Activated naive CD8-positive, alpha-beta T cell treated with anti-CD3 and anti-CD28 coated beads for 36 hours (primary cell): ENCODE results near the gene TBC1D22A. TPM values are rescaled to one million over a fixed set of nuclear protein-coding genes. Genes with fewer than 3 reads are reported as not detected.
"Not testable (repeated sequence)": the region's sequence is repeated elsewhere in the genome, so short reads cannot be mapped to it uniquely, and the experiment has no call there.

Experiments
- DNase-seq: peaks from one replicate; pipeline ENCODE4 v3.0.0; 2021
- H3K27ac Mint-ChIP-seq: one replicate; pipeline ENCODE4 v1.8.0; 2022; ENCODE audit warnings: mild to moderate bottlenecking, moderate library complexity, mixed read lengths
- H3K27me3 Mint-ChIP-seq: one replicate; pipeline ENCODE4 v1.8.0; 2022; ENCODE audit warnings: mild to moderate bottlenecking, mixed read lengths
- H3K36me3 Mint-ChIP-seq: one replicate; pipeline ENCODE4 v1.8.0; 2021; ENCODE audit warnings: mild to moderate bottlenecking, mixed read lengths
- H3K4me1 Mint-ChIP-seq: one replicate; pipeline ENCODE4 v1.8.0; 2021; ENCODE audit warnings: mixed read lengths
- H3K4me3 Mint-ChIP-seq: one replicate; pipeline ENCODE4 v1.8.0; 2022; ENCODE audit warnings: mild to moderate bottlenecking, moderate library complexity, mixed read lengths
- H3K9me3 Mint-ChIP-seq: one replicate; pipeline ENCODE4 v1.8.0; 2022; ENCODE audit warnings: mixed read lengths
- total RNA-seq, 2 experiments: library from RNA; stranded (reverse); gene quantifications; one replicate each; pipeline ENCODE4 v1.2.3, GENCODE V29; 2021

The TBC1D22A gene
- total RNA-seq, 2 experiments from 2014 or later: 42.1 to 42.4 TPM

DNA sequence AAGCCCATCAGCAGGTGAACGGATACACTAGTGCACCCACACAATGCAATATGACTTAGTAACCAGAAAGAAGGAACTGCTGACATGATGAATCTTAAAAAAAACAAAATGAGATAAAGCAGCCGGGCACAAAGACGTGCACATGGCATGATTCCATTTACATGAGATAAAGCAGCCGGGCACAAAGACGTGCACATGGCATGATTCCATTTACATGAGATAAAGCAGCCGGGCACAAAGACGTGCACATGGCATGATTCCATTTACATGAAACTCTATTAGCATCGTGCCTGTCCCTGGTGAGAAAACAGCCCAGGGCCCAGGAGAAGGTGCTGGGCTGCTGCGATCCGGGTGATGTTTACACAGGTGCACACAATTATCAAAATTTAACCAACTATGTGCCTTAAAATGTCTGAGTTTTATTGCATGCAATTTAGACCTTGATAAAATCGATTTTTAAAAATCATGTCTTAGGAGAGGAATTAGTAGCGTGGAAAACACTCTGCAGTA lies 28.2 kb upstream of the TBC1D22A start:
- not testable (repeated sequence) for H3K27me3 Mint-ChIP-seq, H3K9me3 Mint-ChIP-seq, DNase-seq
- H3K4me1 Mint-ChIP-seq: peaks cover 62% of the 10 kb centered on the region
- peak overlapping the region; percentile 51 for H3K27ac Mint-ChIP-seq
- H3K36me3 Mint-ChIP-seq: peaks cover 12% of the 10 kb centered on the region
- peak overlapping the region; percentile 100 for H3K4me3 Mint-ChIP-seq

DNA sequence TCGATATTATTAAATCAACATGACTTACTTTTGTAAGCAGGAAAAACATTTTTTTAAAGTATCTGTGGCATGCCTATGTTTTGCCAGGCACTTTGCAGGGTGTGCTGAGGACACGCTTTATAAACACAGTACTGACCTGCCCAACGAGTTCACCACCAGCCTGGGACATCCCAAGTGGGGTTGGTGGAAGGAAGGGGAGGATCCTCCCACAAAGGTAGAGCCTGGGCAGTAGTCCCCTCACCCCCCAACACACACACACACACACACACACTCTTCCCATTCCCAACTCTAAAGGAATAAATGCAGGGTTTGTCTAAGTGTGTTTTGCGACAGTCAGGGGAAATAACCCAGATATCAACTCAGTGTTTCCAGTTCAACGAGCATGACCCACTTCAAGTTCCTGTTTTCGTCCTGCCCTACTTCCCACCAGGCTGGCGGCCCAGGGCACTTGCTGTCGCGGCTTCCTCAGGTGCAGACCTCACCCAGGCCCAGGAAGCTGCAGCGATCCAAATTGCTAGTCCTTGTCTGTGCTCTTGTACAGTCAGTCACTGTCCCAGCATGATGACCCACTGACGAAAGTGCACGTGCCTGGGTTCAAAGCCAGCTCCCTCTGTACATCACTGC lies 27.5 kb upstream of the TBC1D22A start:
- Mint-ChIP-seq H3K4me3 (peak overlapping the region; percentile 100), H3K27me3 (no peaks in the 10 kb centered on the region), H3K9me3 (no peaks in the 10 kb centered on the region), H3K4me1 (peaks cover 60% of the 10 kb centered on the region), H3K36me3 (peaks cover 12% of the 10 kb centered on the region), H3K27ac (peak overlapping the region; percentile 92)
- DNase-seq: peak; percentile 33

DNA sequence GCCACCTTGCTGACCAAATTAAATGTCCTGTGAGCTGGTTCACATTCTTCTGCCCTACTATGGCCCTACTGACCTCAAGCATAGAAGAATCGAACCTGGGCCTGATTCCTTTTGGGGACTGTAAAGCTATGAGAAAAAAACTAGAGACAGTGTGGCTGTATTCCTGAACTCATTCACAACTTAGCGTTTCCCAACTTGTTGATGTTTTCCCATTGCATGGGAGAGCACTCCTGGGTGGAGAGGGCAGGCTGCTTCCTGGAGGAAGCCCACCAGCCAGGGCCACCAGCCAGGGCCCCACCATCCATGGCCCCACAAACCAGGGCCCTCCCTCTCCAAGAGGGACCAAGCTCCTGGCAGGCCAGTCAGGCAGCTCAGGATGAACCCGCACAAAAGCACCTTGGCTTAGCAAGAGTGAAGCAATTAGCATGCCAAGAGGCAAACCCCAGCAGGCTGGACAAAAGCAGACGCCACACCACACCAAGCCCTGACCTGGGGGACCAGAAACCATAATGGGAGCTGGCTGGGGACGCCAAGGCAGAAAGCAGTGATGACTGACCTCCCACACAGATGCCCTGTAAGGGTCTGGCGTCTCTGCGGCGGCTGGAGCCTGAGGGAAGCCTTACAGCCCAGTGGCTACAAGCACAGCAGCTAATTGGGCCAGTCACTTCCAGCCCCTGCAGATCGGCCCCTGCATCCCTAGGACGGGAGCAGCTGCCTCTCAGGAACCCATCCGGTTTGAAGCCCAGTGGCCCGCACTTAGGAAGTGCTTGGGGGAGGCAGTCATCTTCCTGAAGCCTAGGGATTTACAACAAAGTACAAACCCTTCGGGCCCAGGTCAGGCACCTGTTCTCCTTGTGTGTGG lies 26.5 kb upstream of the TBC1D22A start:
- H3K9me3 Mint-ChIP-seq: no peaks in the 10 kb centered on the region
- peaks cover 12% of the 10 kb centered on the region for H3K36me3 Mint-ChIP-seq
- H3K4me3 Mint-ChIP-seq: peak overlapping the region; percentile 100
- no peak for DNase-seq
- peak overlapping the region; percentile 94 for H3K27ac Mint-ChIP-seq
- H3K4me1 Mint-ChIP-seq: peaks cover 53% of the 10 kb centered on the region
- H3K27me3 Mint-ChIP-seq: no peaks in the 10 kb centered on the region

DNA sequence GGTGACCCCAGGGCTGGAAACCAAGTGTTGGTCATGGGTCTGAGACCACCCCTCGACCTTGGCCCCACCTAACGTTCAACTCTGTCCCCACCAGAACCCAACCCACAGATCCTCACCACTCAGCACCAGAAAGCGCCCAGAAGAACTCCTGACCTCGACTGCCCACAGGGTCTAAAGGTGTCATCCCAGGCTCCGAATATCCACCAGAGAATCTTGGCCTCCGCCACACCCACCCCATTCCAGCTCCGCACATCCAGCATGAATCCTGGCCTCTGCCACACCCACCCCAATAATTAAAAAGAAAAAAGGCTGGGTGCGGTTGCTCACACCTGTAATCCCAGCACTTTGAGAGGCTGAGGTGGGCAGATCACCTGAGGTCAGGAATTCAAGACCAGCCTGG lies 25.7 kb upstream of the TBC1D22A start:
- Mint-ChIP-seq H3K27ac (peak overlapping the region; percentile 94), H3K36me3 (peaks cover 9% of the 10 kb centered on the region), H3K4me3 (peak overlapping the region; percentile 100), H3K9me3 (no peaks in the 10 kb centered on the region), H3K27me3 (no peaks in the 10 kb centered on the region), H3K4me1 (peaks cover 46% of the 10 kb centered on the region)
- no peak for DNase-seq

DNA sequence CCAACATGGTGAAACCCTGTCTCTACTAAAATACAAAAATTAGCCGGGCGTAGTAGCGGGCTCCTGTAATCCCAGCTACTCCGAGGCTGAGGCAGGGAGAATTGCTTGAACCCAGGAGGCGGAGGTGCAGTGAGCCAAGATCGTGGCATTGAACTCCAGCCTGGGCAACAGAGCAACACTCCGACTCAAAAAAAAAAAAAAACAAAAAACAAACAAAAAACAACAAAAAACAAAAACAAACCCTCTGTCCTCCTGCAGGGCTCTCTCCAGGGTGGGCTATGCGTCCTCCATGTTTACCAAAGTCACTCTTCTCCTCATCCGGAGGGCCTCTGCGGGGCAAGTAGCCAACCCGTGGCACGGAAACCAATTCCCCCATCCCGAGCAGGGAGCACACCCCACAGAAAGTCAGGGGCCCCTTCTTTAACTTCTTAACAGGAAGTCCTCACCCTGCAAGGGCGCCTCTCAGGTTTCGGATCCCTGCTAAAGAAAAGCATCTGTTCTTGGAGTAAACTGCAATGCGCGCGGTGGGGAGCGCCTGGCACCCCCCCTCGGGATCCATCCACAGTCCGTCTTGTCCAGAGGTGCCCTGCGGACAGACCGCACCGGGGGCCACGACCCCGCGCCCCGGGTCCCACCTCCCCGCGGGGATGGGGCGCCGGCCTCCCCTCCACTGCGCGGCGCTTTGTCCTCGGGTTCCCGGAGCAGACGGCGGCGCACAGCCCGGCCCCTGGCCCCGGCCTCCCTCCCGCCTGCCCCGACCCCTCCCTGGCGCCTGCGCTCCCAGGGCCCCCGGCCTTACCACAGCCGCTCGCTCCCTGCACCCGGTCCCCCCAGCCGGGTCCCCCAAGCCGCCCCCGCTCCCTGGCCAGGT lies 25.1 kb upstream of the TBC1D22A start:
- peak; percentile 47 for DNase-seq
- H3K27ac Mint-ChIP-seq: peak overlapping the region; percentile 94
- H3K36me3 Mint-ChIP-seq: peaks cover 6% of the 10 kb centered on the region
- H3K4me3 Mint-ChIP-seq: peak overlapping the region; percentile 100
- peaks cover 43% of the 10 kb centered on the region for H3K4me1 Mint-ChIP-seq
- H3K27me3 Mint-ChIP-seq: no peaks in the 10 kb centered on the region
- H3K9me3 Mint-ChIP-seq: no peaks in the 10 kb centered on the region

GRCh38 chr22:46737976-46738646 lies 24.3 kb upstream of the TBC1D22A start, which contains the start of gene CERK:
Gene CERK (minus strand): TSS chr22:46738252. CDS start chr22:46738148, 104 bp downstream.
- H3K36me3 Mint-ChIP-seq: peaks cover 6% of the 10 kb centered on the region
- H3K4me3 Mint-ChIP-seq: peak within 1 kb of the TSS; percentile 100
- H3K4me1 Mint-ChIP-seq: peaks cover 38% of the 10 kb centered on the region
- H3K27me3 Mint-ChIP-seq: no peaks in the 10 kb centered on the region
- DNase-seq: peak; percentile 52
- H3K27ac Mint-ChIP-seq: peak within 1 kb of the TSS; percentile 94
- peaks cover 6% of the 10 kb centered on the region for H3K9me3 Mint-ChIP-seq

DNA sequence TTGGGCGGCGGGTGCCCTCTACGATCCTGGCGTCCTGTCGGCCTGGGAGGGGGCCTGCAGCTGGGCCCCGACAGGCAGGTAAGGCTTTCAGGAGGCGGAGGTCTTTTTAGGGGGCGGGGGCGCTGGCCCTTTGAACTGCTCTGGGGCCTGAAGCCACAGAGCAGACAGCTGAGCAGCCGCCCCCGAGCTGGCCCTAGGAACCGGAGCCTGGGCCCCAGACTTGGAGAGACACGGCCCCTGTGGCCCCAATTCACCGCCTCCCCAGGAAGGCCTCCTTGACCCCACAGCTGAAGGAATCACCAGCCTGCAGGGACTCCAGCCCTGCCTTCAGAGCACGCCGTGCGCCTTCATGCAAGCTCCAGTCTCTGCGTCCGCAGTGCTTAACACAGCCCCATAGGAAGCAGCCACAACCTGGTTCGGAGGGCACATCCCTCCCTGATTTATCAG lies 23.8 kb upstream of the TBC1D22A start:
- peak overlapping the region; percentile 65 for H3K27ac Mint-ChIP-seq
- H3K36me3 Mint-ChIP-seq: peaks cover 6% of the 10 kb centered on the region
- peak overlapping the region; percentile 78 for H3K4me3 Mint-ChIP-seq
- no peak for DNase-seq
- peaks cover 37% of the 10 kb centered on the region for H3K4me1 Mint-ChIP-seq
- no peaks in the 10 kb centered on the region for H3K27me3 Mint-ChIP-seq
- H3K9me3 Mint-ChIP-seq: peaks cover 7% of the 10 kb centered on the region

GRCh38 chr22:46739094-46739870 lies 23.2 kb upstream of the TBC1D22A start:
- peaks cover 35% of the 10 kb centered on the region for H3K4me1 Mint-ChIP-seq
- DNase-seq: peak; percentile 31

GRCh38 chr22:46740910-46741780 lies 21.3 kb upstream of the TBC1D22A start:
- Mint-ChIP-seq H3K27me3 (no peaks in the 10 kb centered on the region), H3K4me1 (peaks cover 17% of the 10 kb centered on the region), H3K9me3 (peaks cover 7% of the 10 kb centered on the region), H3K36me3 (peaks cover 6% of the 10 kb centered on the region), H3K4me3 (no peak overlapping the region), H3K27ac (no peak overlapping the region)
- DNase-seq: no peak

More at GRCh38 chr22:46739094-46739870, 23.2 kb upstream of the TBC1D22A start:
- Mint-ChIP-seq H3K27ac (peak overlapping the region; percentile 65), H3K36me3 (peaks cover 6% of the 10 kb centered on the region), H3K4me3 (peak overlapping the region; percentile 78), H3K27me3 (no peaks in the 10 kb centered on the region), H3K9me3 (peaks cover 7% of the 10 kb centered on the region)

DNA sequence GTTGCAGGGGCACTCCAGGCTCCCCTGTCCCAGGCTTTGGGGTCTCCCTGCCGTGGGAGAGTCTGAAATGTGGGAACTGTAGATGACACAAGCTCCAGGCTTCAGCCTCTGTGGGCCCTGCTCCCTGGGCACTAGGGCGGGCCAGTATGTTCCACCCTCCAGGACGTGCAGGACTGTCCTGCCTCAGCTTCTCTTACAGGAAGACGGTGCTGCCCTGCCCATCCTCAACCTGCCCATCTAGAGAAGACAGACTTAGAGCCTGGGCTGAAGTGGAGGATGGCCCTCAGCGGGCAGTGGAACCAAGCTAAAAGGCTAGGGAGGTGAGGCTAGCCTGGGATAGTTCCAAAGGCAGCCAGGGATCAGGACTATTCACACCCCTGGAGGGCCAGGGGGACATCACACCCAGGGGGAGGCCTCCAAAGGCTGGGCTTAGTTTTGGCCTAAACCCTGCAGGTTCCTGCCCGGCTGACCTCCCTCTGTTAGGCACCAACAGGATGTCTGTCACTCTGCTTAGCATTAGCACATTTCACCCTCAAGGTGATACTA lies 20.4 kb upstream of the TBC1D22A start:
- peaks cover 2% of the 10 kb centered on the region for H3K36me3 Mint-ChIP-seq
- DNase-seq: no peak
- H3K9me3 Mint-ChIP-seq: peaks cover 7% of the 10 kb centered on the region
- no peak overlapping the region for H3K27ac Mint-ChIP-seq
- peaks cover 10% of the 10 kb centered on the region for H3K4me1 Mint-ChIP-seq
- no peak overlapping the region for H3K4me3 Mint-ChIP-seq
- H3K27me3 Mint-ChIP-seq: no peaks in the 10 kb centered on the region

GRCh38 chr22:46742576-46743221 lies 19.8 kb upstream of the TBC1D22A start:
- H3K27me3 Mint-ChIP-seq: no peaks in the 10 kb centered on the region
- no peak overlapping the region for H3K4me3 Mint-ChIP-seq
- no peak for DNase-seq
- no peaks in the 10 kb centered on the region for H3K36me3 Mint-ChIP-seq
- peaks cover 7% of the 10 kb centered on the region for H3K9me3 Mint-ChIP-seq
- no peak overlapping the region for H3K27ac Mint-ChIP-seq
- peaks cover 8% of the 10 kb centered on the region for H3K4me1 Mint-ChIP-seq

DNA sequence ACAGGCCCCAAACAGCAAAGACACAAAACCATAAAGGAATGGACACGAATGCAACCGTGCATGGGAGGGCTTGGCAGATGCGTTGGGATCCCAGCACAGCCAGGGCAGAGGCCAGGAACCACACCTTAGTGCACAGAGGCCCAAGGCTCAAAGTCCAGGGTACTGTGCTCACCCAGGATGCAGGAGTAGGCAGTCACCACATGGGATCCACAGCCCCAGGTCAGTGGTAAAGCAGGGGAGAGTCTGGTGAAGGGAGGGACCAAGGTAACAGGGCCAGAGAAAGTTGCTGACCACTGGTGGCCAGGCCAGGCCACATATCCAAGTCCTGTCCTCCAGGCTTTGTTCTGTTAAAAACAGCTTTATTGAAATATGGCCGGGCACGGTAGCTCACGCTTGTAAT lies 17.9 kb upstream of the TBC1D22A start:
- no peaks in the 10 kb centered on the region for H3K27me3 Mint-ChIP-seq
- DNase-seq: no peak
- no peaks in the 10 kb centered on the region for H3K36me3 Mint-ChIP-seq
- H3K4me3 Mint-ChIP-seq: no peak overlapping the region
- peaks cover 12% of the 10 kb centered on the region for H3K4me1 Mint-ChIP-seq
- no peak overlapping the region for H3K27ac Mint-ChIP-seq
- H3K9me3 Mint-ChIP-seq: peaks cover 7% of the 10 kb centered on the region
